GM21737 (cell line): ENCODE results near the gene SLC37A3.
"Not testable (repeated sequence)": the region's sequence is repeated elsewhere in the genome, so short reads cannot be mapped to it uniquely, and the experiment has no call there.

Source experiments
- ATAC-seq: cut with Tn5 transposase; IDR thresholded peaks from one replicate; pipeline ENCODE4 v1.9.1; 2021; ENCODE audit warnings: mild to moderate bottlenecking, moderate library complexity; ENCODE audit not compliant: unreplicated experiment

SLC37A3 gene

DNA sequence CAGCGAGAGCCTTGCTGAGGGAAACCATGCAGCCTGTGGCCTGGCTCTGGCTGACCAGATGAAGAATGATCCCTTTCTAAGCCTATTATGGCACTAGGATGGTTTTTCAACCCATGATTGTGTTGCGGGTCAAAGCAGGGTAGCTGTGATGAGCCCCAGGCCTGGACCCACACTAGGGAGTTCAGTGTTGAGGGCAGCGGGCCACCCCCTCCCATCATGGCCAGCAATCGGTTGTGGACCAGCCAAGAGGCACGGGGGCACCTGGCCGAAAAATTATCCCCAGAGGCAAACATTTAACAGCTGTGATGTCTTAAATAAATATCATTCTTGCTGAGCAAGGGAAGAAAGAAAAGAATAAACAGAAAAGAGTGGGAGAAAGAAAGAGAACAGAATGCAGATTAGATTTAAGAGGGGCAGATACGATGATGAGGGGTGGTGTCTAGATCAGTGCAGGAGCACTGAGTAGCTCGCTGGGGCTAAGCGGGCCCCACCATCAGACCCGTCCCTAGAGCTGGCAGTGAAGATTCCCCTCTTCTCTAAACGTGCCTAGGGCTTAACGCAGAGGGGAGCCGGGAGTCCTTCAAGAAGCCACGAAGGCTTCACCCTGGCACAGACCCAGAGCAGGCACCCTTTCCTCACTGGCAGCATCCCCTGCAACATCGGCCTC lies 82.7 kb downstream of the SLC37A3 start:
- ATAC-seq, result no peak

DNA sequence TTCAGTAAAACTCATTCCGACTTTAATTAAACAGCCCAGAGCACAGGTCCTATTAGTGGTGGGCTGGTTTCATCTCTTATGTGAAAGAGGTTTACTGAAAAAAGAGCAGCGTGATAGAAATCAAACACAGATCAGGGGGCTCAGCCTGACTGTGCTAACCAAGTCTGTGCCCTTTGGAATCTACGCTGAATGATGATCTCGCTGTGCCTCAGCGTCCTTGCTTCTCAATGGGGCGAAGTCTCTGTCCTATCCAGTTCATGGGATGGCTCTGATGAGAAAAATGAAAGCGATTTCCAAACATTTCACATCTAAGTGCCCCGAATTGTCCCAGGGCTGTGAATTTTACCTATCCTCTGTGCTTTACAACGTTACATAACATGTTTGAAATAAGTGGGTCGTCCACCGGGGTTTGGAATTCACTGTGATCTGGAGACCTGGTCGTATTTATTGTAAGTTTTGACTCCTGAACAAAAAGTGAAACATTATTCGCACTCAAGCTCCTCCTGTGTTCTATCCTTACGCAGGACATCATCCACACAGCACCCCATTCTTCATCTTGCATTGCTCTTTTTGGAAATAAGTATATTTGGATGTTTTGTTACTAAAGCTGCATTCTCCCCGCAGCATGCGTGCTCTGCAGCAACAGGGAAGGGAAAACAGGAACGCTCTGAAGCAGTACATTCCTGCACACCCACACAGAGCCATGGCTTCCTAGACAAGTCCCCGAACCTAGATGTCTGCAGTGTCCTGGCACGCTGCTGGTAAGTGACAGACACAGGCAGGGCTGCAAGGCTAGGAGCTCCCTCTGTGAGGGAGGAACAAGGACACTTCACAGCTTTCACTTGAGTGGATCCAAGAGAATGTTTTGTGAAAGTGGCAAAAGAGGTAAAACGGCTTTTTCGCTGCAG lies 83.5 kb downstream of the SLC37A3 start:
- no peak for ATAC-seq

DNA sequence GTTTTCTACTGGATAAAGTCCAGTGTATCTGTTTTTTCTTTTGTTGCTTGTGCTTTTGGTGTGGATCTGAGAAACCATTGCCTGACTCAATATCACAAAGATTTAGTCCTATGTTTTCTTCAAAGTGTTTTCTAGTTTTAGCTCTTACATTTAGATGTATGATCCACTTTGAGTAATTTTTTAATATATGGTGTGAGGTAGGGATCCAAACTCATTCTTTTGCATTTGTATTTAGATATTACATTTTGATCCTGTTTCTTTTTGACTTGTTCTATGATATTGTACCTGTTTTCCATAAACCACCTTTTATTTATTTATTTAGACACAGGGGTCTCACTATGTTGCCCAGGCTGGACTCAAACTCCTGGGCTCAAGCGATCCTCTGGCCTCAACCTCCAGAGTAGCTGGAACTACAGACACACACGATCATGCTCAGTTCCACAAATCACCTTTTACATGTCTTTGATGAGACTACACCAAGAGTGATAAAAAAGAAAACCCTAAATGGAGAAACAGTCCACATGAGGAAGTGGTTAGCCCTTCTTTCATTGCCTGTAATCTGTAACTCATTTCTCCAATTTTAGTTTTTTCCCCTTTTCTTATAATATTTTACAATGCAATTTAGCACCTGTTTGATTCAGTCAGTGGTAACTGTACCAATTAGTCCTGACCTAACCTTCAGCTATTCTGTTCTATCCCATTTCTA lies 86.0 kb downstream of the SLC37A3 start:
- ATAC-seq, result no peak

DNA sequence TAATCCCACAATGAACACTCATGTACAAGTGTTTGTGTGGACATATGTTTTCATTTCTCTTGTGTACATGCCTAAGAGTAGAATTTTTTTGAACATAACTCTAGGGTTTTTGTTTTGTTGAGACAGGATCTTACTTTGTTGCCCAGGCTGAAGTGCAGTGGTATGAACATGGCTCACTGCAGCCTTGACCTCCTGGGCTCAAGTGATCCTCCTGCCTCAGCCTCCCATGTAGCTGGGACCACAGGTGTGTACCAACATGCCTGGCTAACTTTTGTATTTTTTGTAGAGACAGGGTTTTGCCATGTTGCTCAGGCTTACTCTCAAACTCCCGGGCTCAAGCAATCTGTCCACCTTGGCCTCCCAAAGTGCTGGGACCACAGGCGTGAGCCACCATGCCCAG lies 87.2 kb downstream of the SLC37A3 start:
- not testable (repeated sequence) for ATAC-seq

DNA sequence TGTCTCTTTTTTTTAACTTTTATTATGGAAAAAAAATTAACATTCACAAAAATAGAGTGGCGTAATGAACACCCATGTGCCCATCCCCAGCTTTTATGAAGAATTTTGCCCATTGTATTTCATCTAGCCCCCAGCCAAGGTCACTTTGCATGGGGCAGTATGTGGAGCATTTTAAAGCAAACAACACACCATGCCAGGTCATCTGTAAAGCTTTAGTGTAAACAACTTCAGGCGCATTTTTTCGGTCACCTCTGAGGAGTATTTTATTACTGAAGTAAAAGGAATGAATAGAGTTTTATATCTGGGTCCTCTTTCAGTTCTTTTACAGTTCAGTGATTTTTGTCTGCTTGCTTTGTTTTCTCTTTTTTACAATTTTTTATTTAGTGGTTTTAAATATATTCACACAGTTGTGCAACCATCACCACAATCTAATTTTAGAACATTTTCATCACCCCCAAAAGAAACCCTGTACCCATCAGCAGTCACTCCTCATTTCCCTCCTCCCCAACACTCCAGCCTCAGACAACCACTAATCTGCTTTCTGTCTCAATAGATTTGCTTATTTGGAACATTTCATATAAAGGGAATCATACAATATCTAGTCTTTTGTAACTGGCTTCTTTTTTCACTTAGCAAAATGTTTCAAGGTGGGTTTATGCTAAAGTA lies 87.9 kb downstream of the SLC37A3 start:
- ATAC-seq, result no peak

DNA sequence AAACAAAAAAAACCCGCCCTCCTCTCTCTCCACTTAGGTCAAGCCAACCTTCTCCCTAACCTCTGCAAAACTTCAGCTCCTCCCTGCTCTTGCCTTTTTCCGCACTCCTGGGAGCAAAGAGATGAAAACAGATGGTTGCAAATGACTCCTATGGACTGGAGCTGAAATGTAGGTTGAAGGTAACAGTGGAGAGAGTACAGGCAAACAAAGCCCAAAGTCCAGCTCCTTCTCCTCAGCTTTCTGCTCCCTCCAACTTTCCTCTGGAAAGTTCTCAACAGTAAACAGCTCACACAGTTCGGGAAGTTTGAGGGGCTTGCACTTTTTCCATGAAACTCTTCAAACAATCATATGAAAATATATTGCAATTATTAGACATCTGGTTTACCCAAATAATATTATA lies 90.3 kb downstream of the SLC37A3 start:
- no peak for ATAC-seq

DNA sequence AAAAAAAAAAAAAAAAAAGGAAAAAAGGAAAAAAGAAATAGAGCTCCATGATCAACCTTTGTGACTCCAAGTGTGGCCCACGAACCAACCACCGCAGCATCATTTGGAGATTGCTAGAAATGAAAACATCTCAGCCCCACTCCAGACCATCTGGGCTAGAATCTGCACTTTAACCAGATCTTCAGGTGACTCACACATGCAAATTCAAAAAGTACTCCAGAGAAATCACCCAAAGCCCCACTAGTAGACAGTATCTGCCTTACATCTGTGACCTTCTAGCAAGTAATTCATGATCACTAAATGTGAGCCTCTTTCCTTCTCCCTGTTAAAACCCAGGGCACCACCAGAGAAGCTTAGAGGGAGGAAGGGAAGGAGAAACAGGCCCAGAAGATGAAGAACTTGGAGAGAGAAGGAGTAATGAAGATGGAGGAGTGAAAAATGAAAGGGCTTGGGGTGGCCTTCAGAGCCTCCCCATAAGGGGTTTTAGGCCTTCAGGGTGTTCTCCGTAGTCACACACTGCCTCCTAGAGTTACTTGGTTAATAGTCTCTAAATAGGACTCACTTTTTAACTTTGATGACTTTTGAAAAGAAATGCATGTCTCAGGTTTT lies 94.0 kb downstream of the SLC37A3 start:
- ATAC-seq, result no peak

DNA sequence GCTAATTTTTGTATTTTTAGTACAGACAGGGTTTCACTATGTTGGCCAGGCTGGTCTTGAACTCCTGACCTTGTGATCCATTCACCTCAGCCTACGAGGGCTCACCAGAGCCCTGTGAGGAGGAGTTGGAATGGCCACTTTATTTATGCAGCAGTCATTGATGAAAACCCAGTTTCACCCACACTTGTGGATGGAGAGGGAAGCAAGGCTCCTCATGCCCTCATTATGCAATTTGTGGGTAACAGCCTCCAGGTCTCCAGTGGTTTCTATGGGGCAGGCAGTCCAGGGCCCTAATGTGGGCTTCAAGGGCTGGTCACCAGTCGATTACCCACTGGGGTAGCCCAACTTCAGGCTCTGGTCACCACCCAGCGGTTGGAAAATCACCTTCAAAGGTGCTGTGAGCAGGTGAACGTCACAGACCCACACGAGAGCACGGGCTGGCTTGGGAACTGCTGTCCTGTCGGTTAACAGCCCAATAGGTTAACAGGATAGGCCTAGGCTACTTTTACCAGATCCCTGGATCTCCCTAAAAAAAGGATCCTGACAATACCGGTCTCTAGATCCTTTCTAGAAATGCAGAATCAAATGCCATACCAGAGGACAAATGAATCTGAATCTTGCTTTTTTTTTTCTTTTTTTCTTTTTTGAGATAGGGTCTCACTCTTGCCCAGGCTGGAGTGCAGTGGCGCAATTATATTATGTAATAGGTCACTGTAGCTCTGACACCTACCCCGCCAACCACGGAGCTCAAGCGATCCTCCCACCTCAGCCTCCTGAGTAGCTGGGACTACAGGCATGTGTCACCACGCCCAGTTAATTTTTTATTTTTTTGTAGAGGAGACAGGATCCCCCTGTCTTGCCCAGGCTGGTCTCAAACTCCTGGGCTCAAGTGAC lies 97.8 kb downstream of the SLC37A3 start:
- ATAC-seq, result no peak

DNA sequence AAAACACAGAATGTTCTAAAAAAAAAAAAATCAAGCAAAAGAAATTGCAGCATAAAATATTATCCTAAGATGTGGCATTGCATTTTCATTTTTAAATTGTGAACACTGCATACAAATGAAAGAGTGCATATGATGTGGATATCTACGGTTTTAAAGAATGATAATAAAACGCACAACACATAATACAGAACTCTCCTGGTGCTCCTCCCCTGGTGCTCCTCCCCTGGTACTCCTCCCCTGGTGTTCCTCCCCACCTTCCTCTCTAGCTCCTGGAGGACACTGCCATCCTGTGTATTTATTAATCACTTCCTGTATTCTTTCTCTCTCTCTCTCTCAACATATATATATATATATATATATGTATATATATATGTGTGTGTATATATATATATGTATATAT lies 100.1 kb downstream of the SLC37A3 start:
- ATAC-seq, result no peak

DNA sequence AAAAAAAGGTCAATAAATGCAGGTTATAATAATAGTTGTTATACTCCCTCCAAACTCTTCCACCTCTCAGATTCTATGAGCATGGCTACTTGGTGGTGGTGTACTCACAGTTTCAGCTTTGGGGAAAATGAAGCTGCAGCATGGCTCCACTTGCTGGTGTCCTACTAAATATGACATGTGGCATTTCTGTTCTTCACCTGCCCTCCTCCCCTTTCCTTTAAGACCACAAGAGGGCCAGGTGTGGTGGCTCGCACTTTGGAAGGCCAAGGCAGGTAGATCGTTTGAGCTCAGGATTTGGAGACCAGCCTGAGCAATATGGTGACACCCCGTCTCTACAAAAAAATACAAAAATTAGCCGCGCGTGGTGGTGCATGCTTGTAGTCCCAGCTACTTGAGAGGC lies 101.1 kb downstream of the SLC37A3 start:
- ATAC-seq, result no peak

DNA sequence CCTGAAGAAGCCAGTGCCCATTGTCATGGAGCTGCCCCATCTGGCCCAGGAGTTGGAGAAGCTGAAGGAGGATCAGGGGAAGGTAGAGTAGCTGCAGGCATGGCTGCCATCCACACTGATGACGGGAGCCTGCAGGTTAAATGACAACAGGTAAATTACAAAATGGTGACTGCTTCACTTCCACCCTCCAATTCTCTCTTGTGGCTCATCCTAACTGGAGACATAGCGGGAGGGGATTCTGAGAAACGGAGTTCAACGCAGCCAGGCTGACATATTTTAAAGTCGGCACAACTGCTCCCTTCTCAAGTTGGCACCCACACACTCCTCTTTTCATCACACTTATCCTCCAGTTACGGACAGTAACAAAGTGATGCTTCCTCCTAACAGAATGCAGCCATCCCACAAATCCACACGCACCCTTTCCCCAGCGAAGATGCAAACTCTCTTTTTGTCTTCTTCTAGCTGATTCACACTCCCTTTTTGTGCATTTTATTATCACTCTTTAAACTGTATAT lies 103.0 kb downstream of the SLC37A3 start:
- no peak for ATAC-seq

DNA sequence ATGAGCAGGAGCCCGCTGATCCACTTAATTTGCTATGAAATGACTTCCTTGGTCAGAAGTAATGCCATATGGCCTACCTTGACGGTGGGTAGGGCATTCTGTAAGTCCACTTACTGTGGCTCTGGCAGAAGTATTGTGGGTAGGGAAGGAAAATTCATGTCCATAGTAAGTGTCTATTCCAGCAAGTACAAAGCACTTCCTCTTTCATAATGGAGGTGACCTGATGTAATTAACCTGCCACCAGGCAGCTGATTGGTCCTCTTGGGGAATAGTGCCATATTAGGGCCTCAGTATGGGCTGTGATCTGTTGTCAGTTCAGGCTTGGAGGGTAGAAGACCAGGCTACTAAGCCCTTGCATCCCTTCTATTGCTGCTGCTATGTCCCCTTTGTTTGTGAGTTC lies 103.9 kb downstream of the SLC37A3 start:
- ATAC-seq, result no peak

DNA sequence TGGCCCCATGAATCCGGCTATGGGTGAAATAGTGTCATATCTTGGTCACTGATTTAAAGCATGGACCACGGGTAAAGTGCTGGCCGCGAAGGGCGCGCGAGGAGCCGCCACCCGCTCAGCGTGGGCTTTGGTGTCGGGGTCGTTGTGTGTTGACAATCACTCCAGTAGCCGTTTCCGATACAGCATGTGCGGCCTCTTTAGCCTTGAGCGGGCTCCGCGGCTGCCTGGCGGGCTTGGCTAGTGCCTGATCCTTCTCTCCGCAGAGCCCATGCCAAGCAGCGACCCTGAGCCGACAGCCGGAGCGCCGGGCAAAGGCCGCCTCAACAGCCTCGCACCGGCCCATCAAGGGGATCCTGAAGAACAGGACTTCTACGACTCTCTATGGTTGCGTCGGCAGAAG lies 105.9 kb downstream of the SLC37A3 start:
- no peak for ATAC-seq

DNA sequence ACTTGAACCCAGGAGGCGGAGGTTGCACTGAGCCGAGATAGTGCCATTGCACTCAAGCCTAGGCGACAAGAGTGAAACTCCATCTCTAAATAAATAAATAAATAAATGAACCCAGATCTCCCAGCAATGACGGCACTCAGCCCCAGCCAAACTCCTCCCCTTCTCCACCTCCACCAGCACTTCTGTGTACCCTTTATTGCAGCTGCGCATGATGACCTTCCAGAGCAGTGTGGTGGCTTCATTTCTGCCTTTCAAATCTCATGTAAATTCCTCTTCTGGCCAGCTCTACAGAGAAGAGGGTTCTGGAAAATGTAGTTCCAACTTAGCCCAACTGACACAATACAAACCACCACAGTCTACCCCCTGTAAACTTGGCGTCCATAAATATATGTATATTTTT lies 108.5 kb downstream of the SLC37A3 start:
- ATAC-seq, result no peak

DNA sequence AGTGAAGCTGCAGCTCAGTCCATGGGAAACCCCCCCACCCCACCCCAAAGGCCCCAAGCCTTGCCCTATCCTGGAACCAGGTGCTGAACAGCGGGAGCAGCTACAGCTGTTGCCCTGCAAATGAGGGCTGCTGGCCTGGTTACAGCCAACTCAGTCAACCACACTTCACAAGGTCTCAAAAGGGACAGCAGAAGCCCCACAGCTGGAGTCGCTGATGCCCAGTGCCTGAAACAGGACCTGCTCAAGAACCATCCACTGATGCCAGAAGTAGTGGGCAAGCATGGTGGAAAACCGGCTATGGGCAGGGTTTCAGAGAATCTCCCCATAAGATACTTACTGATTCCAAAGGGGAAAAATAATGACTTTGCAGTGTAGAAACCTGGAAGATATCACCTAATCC lies 110.3 kb downstream of the SLC37A3 start:
- ATAC-seq, result no peak

DNA sequence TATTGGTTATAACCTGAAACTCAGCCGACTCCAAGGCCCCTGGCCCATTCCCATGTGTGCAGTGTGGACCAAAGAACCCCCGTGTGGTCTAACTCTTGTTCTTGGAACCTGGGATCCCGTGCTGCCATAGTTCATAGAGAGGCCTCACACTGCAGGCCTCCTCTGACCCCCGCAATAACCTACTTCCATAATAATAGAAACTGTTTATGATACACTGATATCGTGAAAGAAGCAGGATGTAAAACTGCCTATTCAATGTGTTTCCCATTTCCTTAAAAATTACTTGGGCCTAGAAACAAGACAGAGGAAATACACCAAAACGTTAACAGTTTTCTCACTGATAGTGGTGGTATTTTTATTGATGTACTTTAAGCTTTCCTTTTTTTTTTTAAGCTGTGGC lies 112.4 kb downstream of the SLC37A3 start:
- ATAC-seq, result no peak

DNA sequence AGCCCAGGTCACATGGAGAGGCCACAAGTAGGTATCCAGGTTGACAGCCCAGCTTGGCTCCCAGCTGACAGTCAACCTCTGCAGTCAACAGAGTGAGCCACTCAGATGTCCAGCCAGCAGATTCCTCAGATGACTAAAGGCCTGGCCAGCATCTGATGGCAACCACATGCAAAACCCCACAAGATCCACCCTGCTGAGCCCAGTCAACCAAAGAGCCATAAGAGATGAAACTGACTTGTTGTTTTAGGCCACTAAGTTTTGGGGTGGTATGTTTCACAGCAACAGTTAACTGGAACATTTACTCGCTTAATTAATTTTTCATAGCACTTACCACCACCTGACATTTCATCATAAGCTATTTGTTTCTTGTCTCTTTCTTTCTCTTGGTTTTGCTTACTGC lies 114.3 kb downstream of the SLC37A3 start:
- ATAC-seq, result no peak
